GM21528 (cell line): ENCODE results near the gene BPI.
"Not testable (repeated sequence)": the region's sequence is repeated elsewhere in the genome, so short reads cannot be mapped to it uniquely, and the experiment has no call there.

Experiments
- ATAC-seq: cut with Tn5 transposase; IDR thresholded peaks from one replicate; pipeline ENCODE4 v1.9.1; 2021; ENCODE audit warnings: mild to moderate bottlenecking, moderate library complexity; ENCODE audit not compliant: unreplicated experiment, low FRiP score

BPI gene

DNA sequence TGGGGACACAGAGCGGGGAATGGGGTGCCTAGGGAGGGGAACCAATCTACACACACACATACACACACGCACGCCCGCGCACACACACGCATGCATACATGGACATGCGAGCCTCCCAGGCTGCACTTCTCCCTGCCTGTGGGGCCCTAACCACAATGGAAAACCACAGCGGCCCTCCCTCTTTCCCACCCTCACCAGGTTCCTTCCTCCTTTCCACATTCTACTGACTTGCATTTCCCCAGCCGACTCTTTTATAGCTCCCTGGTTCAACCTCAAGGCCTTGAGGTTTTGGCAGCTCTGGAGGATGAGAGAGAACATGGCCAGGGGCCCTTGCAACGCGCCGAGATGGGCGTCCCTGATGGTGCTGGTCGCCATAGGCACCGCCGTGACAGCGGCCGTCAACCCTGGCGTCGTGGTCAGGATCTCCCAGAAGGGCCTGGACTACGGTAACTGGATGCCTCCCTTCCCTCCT, at the start of gene BPI:
Gene BPI (plus strand): TSS at position 249 of the 472 bp plus-strand sequence. CDS start 68 bp downstream, at position 317.
- ATAC-seq: no peak

GRCh38 chr20:38254621-38255020, 49.3 kb upstream of the BPI start:
- not testable (repeated sequence) for ATAC-seq

- ATAC-seq: no peak
Measured at GRCh38 chr20:38255393-38255792, 48.6 kb upstream of the BPI start.

DNA sequence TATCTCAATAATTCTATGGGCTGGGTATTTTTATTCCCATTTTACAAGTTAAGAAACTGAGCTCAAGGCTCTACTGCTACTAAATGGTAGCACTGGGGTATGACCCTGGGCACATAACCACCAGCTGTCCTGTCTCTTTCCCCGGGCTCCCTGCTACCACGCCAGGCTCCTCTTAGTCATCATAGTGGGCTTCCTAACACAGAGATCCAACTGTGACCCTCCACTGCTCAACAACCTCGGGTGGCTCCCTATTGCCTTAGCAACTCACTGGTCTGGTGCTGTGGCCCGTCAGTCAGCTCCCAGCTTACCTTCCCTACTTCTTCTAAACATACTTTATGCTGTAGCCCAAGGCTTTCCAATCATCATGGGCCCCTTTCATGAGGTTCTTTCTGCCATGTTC, 47.9 kb upstream of the BPI start:
- ATAC-seq: no peak

DNA sequence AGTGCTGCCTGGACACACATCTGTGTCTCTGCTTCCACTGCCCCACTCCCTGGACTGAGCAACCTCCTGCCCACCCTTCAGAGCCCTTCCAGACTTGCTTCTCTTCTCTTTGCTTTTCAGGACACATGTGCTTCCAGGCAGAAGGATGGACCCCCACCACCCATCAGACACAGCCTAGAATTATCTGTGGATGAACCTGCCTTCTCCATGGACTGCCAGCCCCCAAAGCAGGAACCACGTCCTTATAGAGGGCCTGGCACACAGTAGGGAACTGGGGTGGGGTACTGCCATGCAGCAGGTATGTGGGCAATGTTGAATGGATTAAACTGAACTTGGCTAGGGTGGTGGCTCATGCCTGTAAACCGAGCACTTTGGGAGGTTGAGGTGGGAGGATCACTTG, 47.0 kb upstream of the BPI start:
- no peak for ATAC-seq

DNA sequence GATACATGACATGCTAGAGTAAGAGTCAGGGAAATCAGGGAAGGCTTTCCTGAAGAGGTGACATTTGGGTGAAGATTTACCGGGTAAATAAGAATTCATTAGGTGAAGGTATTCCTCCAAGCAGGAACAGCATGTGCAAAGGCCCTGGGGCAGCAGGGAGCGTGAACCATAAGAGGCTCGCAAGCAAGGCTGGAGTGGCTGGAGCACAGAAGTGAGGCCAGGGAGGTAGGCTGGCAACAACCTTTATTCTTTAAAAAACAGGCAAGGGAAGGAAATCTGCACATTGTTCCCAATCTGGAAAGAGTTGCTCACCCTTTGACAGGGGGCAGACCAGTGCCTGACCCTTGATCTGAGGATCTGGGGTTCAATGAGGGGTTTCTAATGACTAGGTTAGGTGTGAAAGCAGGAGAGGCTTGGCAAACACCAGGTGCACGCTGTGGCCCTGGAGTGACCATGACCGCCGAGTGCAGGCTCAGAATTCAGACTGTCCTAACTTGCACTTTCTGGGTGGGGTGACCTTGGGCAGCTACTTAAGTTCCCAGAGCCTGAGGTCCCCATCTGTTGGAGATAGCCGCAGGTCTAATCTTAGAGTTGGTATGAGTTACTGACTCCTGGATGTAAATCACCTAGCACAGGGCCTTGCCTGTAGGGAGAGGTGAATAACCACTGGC, 45.3 kb upstream of the BPI start:
- no peak for ATAC-seq

GRCh38 chr20:38260025-38260377, 44.0 kb upstream of the BPI start:
- no peak for ATAC-seq

GRCh38 chr20:38260378-38261053, 43.4 kb upstream of the BPI start, which contains the start of gene KIAA1755:
Gene KIAA1755, minus strand, starts transcription at chr20:38260735. Its CDS starts 235 bp downstream, at chr20:38260500.
- no peak for ATAC-seq

GRCh38 chr20:38261054-38261390, 42.9 kb upstream of the BPI start:
- no peak for ATAC-seq

GRCh38 chr20:38262931-38263330, 41.0 kb upstream of the BPI start:
- ATAC-seq: no peak

- no peak for ATAC-seq
Measured at GRCh38 chr20:38266426-38266825, 37.5 kb upstream of the BPI start.

GRCh38 chr20:38267296-38267695, 36.7 kb upstream of the BPI start:
- no peak for ATAC-seq

DNA sequence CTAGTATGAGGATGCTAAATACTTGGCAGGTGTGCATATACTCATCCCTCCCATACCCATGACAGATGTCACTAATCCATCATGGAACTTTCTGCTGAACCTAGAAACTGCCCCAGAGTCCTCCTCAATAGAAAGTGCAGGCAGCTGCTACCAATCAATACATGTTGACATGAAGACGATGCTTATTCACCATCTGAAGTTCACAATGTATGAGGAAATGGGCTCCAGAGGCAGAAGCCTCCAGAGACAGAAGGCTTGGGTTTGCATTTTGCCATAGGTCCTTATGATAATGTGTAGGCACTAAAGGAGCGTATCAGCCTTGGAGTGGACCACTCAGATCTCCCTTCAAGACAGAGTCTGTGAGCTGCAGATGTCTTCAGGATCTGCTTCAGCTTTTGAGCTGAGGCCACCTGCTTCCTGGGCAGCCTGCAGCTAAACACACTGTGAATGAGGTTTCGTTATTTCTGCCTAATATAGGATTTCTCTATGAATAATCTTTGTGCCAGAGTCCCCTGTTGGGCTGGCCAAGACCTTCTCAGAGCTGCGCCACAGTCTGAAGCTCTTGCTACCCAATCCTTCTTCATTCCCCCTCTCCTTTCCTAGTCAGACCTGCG, 35.9 kb upstream of the BPI start:
- ATAC-seq: no peak

GRCh38 chr20:38269040-38269439, 34.9 kb upstream of the BPI start:
- ATAC-seq: no peak

- ATAC-seq: no peak
Measured at GRCh38 chr20:38269715-38270114, 34.2 kb upstream of the BPI start.

DNA sequence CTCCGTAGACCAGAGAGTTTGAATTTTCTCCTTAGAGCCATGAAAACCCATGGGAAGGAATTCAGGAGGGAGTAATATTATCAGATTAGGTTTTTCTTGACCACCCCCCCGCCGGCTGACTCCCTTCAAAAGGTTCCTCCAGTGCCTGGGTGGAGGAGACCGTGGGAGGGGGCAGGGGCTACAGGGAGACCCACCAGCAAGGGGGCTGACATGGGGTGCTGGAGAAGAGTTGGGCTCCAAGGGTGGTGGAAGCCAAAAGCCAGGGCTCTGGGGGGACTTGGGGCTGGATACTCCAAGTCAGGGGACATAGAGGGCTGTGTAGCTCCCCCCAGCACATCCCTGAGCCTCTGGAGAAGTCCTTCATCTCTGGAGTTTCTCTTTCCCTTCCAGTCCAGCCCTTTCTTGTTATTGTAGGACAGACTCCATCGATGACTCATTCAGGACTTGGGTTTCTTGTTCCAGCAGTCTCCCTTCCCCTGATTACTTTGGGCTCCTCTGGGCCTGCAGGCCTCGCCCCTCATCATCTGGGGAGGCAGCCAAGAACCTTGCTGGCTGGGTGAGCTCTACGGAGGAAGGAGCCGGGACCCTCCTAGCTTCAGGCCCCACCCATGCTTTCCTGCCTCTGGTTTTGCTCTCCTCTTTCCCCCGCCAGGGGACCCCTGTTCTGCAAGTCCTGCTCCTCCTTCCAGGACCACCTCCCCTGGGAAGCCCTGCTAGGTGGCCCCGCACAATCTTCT, 32.9 kb upstream of the BPI start:
- no peak for ATAC-seq

- no peak for ATAC-seq
Measured at GRCh38 chr20:38271608-38272120, 32.3 kb upstream of the BPI start.

GRCh38 chr20:38272398-38272797, 31.6 kb upstream of the BPI start:
- ATAC-seq: no peak

DNA sequence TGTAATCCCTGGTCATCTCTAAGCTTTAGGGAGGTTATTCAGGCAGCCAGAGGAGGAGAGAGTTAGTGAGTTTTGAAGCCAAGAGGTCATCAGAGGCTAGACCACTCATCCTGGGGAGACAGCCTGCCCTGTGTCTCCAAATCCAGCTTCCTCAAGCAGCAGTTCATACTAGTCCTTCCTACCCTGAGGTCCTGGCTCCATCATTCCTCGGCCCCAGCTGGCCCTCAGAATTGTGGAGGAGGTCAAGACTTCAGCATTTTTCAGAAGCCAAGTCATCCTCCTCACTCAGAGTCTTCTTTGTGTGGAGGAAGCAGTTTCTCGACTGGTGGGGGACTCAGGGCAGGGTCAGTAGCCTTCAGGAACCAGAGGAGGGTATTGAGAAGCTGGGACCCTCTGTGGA, 31.0 kb upstream of the BPI start:
- no peak for ATAC-seq

- ATAC-seq: no peak
Measured at GRCh38 chr20:38275815-38276550, 28.0 kb upstream of the BPI start.
